A549 (cell line): ENCODE results near the gene PBX2. TPM values are rescaled to one million over a fixed set of nuclear protein-coding genes. Genes with fewer than 3 reads are reported as not detected.
A peak's percentile ranks its signal among the peaks of the same experiment; 100 is the strongest.

Experiments used
- ATAC-seq, 2 experiments: fragments of 200-7000 bp in 1 of 2; fragments of >200 bp in 1 of 2; cut with Nextera tagmentation in 1 of 2; cut with Tn5 transposase in 1 of 2; 3 replicates each; pipeline versions ENCODE4 v1.8.0 to v1.9.1; 2018 to 2020; ENCODE audit warnings: mild to moderate bottlenecking in 1 of 2, moderate library complexity in 1 of 2
- CTCF ChIA-PET: fragments of 300-600 bp; sonication (Branson Sonifier 250); formaldehyde crosslinking; extraction: SDS; loops from one replicate; lab custom pipeline; 2021; ENCODE audit warnings: antibody characterized with exemption, inconsistent platforms; lab: Yijun Ruan, JAX
- POLR2A ChIA-PET: fragments of 350-600 bp; formaldehyde crosslinking; extraction: SDS; loops from one replicate; lab custom pipeline; 2021; ENCODE audit warnings: antibody characterized with exemption, inconsistent platforms; lab: Yijun Ruan, JAX
- DNase-seq, 2 experiments: peaks; one replicate each; pipeline versions ENCODE4 v3.0.0 to v3.0.0-alpha.2; 2011 to 2016; ENCODE audit warnings: low read depth in 1 of 2, low spot score in 1 of 2
- FAIRE-seq: peaks from 2 replicates; lab custom pipeline; 2011; peaks lifted over from hg19 to GRCh38; lab: Jason Lieb, UNC
- H3K27ac ChIP-seq, 2 experiments: fragments of >200 bp; sonication (Bioruptor Twin); formaldehyde crosslinking; 3 replicates each; pipeline ENCODE4 v1.5.1; 2016 to 2017
- H3K4me1 ChIP-seq: fragments of >200 bp; sonication (Bioruptor Twin); formaldehyde crosslinking; 3 replicates; pipeline ENCODE4 v1.6.1; 2016
- H3K4me2 ChIP-seq: fragments of >200 bp; sonication (Bioruptor Twin); formaldehyde crosslinking; 3 replicates; pipeline ENCODE4 v1.6.1; 2016
- H3K4me3 ChIP-seq: fragments of >200 bp; sonication (Bioruptor Twin); formaldehyde crosslinking; 3 replicates; pipeline ENCODE4 v1.5.1; 2016
- H3K9me3 ChIP-seq: fragments of >200 bp; sonication (Bioruptor Twin); formaldehyde crosslinking; 3 replicates; pipeline ENCODE4 v1.6.1; 2016
- CBX8 ChIP-seq: fragments of 200-600 bp; sonication (generic); IDR thresholded peaks from 2 replicates; pipeline ENCODE4 v1.6.1; 2016
- CHD2 ChIP-seq: fragments of 150-350 bp; IDR thresholded peaks from 2 replicates; pipeline ENCODE4 v1.6.1; 2014; ENCODE audit warnings: low read length; ENCODE audit not compliant: partially characterized antibody
- HDAC2 ChIP-seq: fragments of 200-600 bp; sonication (generic); IDR thresholded peaks from 2 replicates; pipeline ENCODE4 v1.6.1; 2016
- HEYL ChIP-seq: fragments of 250-450 bp; sonication (Bioruptor Pico); IDR thresholded peaks from 2 replicates; pipeline ENCODE4 v1.8.0; 2021; ENCODE audit warnings: mild to moderate bottlenecking, moderate library complexity
- HOXB13 ChIP-seq: fragments of 250-450 bp; sonication (Bioruptor Pico); IDR thresholded peaks from 2 replicates; pipeline ENCODE4 v1.5.0; 2020; ENCODE audit warnings: low read depth, mild to moderate bottlenecking, moderate library complexity
- JUN ChIP-seq, 2 experiments: fragments of >200 bp; sonication (Bioruptor Twin); formaldehyde crosslinking; IDR thresholded peaks; 2 replicates in 1 of 2; 3 replicates in 1 of 2; pipeline ENCODE4 v1.6.1; 2016 to 2017
- KDM5A ChIP-seq: fragments of 200-600 bp; sonication (generic); IDR thresholded peaks from 2 replicates; pipeline ENCODE4 v1.6.1; 2016; ENCODE audit warnings: antibody characterized with exemption, mild to moderate bottlenecking
- POLR2A ChIP-seq: IDR thresholded peaks from 2 replicates; pipeline ENCODE4 v1.6.1; 2012; ENCODE audit warnings: mild to moderate bottlenecking, low read length
- RCOR1 ChIP-seq: fragments of 150-350 bp; IDR thresholded peaks from 2 replicates; pipeline ENCODE4 v1.6.1; 2014; ENCODE audit warnings: antibody characterized with exemption, low read length, low read depth
- ZFP36 ChIP-seq: fragments of 450-650 bp; IDR thresholded peaks from 2 replicates; pipeline ENCODE4 v1.6.1; 2014; ENCODE audit warnings: borderline replicate concordance; ENCODE audit not compliant: partially characterized antibody
- WGBS: methylation state at CpG from one replicate; pipeline ENCODE4 v1.1.6; 2017; ENCODE audit errors: missing lambda C conversion rate; 5-methylcytosine and 5-hydroxymethylcytosine counted together
- polyA plus RNA-seq, 4 experiments: library from polyadenylated mRNA; depleted of rRNA in 3 of 4; stranded (reverse); fragments of >200 nt; fragmentation: RNase III in 1 of 4; extraction: RNeasy Plus Mini Kit Qiagen cat#74134 plus additional on column Dnase treatment in 1 of 4; gene quantifications; 2 replicates in 3 of 4; 3 replicates in 1 of 4; pipeline ENCODE4 v1.2.3, GENCODE V29; 2011 to 2017
- TF ChIP-seq, protein P1 (sequence below): fragments of >200 bp; sonication (Bioruptor Twin); formaldehyde crosslinking; IDR thresholded peaks from 3 replicates; pipeline ENCODE4 v1.6.1; 2016
- TF ChIP-seq, protein P2 (sequence below): IDR thresholded peaks from 2 replicates; pipeline ENCODE4 v1.6.1; 2012
- TF ChIP-seq, protein P3 (sequence below): IDR thresholded peaks from 2 replicates; pipeline ENCODE4 v1.6.1; 2012; ENCODE audit warnings: low read depth, borderline replicate concordance
- TF ChIP-seq, protein P4 (sequence below): fragments of 450-650 bp; IDR thresholded peaks from 2 replicates; pipeline ENCODE4 v1.6.1; 2014; ENCODE audit warnings: antibody characterized with exemption
- TF ChIP-seq, protein P5 (sequence below): fragments of >200 bp; sonication (Bioruptor Twin); formaldehyde crosslinking; IDR thresholded peaks from 3 replicates; pipeline ENCODE4 v1.5.1; 2016
- TF ChIP-seq, protein P6 (sequence below): fragments of >200 bp; sonication (Bioruptor Twin); formaldehyde crosslinking; IDR thresholded peaks from 2 replicates; pipeline ENCODE4 v1.6.1; 2016

Gene PBX2
- polyA plus RNA-seq, 2 of the 4 experiments (the other 2 are of a cell fraction), result 27.0 to 30.8 TPM

DNA sequence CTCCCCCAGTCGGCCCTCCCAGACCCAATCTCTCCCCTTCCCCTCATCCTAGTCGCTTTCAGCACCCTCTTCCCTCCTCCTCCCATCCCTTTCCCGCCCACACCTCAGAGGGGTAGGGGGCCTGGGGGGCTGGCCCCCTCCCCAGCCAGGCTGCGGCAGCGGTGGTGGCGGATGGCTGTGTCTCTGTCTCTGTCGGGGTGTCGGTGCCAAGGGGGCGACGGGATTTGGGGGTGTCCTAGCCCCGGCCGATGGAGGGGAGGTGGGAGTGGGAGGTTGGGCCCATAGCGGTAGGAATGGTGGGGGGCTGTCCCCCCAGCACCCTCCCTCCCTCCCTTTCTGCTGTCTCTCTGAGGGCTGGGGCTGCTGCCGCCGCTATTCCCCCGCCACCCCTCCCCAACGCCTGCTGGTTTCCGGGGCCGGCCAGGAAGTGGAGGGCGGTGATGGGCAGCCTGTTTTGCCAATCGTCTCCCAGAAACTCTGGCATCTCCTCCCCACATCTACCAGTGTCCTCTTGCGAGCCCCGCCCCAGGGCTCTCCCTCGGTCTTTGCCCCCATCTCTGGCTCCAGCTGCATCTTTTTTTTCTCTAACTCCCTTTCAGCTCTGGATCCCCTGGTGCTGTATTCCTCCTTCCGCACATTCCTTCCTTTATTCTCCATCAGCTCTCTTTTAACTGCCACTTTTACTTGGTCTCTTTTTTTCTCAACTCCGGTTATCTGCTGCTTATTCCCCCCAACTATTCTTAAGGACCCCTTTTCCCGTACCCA is 14.1 kb downstream of the PBX2 start, which contains the start of gene AGPAT1:
Gene AGPAT1 (minus strand): TSS at position 374 of the 765 bp plus-strand sequence. CDS start 4,588 bp downstream, outside the sequence.
- peak; percentile 71 to 79 for ATAC-seq
- peak; percentile 90 to 93 for DNase-seq
- Histone ChIP-seq H3K4me3 (peak within 1 kb of the TSS; percentile 100), H3K4me2 (peak within 1 kb of the TSS; percentile 93), H3K4me1 (peaks cover 20% of the 10 kb centered on the region), H3K9me3 (no peaks in the 10 kb centered on the region), H3K27ac (peak within 1 kb of the TSS; percentile 97 to 99)
- TF ChIP-seq POLR2A (peak; percentile 40), CHD2 (no peak), JUN (IDR thresholded peaks at IDR 0.05) (peak; percentile 32 to 56; a peak in 1 of 5 replicates), ZFP36 (no peak), HEYL (CRISPR knock-in tag) (no peak)
- TF ChIP-seq, protein P1, sequence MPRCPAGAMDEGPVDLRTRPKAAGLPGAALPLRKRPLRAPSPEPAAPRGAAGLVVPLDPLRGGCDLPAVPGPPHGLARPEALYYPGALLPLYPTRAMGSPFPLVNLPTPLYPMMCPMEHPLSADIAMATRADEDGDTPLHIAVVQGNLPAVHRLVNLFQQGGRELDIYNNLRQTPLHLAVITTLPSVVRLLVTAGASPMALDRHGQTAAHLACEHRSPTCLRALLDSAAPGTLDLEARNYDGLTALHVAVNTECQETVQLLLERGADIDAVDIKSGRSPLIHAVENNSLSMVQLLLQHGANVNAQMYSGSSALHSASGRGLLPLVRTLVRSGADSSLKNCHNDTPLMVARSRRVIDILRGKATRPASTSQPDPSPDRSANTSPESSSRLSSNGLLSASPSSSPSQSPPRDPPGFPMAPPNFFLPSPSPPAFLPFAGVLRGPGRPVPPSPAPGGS, result peak; percentile 37; the same call in 1 of the 3 replicates
- TF ChIP-seq, protein P2, sequence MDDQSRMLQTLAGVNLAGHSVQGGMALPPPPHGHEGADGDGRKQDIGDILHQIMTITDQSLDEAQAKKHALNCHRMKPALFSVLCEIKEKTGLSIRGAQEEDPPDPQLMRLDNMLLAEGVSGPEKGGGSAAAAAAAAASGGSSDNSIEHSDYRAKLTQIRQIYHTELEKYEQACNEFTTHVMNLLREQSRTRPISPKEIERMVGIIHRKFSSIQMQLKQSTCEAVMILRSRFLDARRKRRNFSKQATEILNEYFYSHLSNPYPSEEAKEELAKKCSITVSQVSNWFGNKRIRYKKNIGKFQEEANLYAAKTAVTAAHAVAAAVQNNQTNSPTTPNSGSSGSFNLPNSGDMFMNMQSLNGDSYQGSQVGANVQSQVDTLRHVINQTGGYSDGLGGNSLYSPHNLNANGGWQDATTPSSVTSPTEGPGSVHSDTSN, result peak; percentile 96
- POLR2A ChIA-PET, result interaction anchor here (0.5 to 2.5 kb wide), 4 partner anchors 20 to 269 kb away, joined by 3 to 24 read pairs (median 7); partner anchors contain the start of gene ATF6B
- CTCF ChIA-PET, result interaction anchor here (1.1 to 1.4 kb wide), 2 partner anchors 21 to 57 kb away, joined by 3 read pairs; no protein-coding TSS in a partner anchor
- WGBS, result 8% methylated on average over 10 of the region's 27 CpGs
- no peak for FAIRE-seq

DNA sequence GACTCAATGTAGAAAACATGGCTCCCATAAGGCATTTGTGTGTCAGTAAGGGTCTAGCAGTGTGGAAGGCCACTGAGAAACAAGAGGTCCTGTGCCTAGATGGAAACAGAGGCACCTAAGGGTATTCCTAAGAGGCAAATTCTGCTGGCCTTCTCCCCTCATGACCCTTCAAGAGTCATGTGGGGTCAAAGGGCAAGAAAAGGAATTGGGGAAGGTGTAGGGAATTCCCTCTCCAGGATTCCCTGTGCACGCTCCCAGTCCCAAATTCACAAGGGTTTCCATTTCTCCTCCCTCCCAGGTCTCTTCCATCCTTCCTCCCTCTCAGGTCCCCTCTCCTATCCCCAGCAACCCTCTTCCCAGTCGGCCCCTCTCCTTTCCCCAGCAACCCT is 14.7 kb downstream of the PBX2 start:
- Histone ChIP-seq H3K9me3 (no peaks in the 10 kb centered on the region), H3K27ac (peak overlapping the region; percentile 97 to 99), H3K4me1 (peaks cover 20% of the 10 kb centered on the region), H3K4me2 (peak overlapping the region; percentile 93), H3K4me3 (peak overlapping the region; percentile 100)
- 0% methylated on average over 2 of the region's 2 CpGs for WGBS
- DNase-seq (no peak), ATAC-seq (no peak), FAIRE-seq (no peak)
- ChIA-PET CTCF (no interaction called here), POLR2A (no interaction called here)
- TF ChIP-seq, protein P3, sequence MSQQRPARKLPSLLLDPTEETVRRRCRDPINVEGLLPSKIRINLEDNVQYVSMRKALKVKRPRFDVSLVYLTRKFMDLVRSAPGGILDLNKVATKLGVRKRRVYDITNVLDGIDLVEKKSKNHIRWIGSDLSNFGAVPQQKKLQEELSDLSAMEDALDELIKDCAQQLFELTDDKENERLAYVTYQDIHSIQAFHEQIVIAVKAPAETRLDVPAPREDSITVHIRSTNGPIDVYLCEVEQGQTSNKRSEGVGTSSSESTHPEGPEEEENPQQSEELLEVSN, result no peak
- no peak for TF ChIP-seq CBX8
- TF ChIP-seq, protein P4, sequence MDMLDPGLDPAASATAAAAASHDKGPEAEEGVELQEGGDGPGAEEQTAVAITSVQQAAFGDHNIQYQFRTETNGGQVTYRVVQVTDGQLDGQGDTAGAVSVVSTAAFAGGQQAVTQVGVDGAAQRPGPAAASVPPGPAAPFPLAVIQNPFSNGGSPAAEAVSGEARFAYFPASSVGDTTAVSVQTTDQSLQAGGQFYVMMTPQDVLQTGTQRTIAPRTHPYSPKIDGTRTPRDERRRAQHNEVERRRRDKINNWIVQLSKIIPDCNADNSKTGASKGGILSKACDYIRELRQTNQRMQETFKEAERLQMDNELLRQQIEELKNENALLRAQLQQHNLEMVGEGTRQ, result no peak
- TF ChIP-seq, protein P5, sequence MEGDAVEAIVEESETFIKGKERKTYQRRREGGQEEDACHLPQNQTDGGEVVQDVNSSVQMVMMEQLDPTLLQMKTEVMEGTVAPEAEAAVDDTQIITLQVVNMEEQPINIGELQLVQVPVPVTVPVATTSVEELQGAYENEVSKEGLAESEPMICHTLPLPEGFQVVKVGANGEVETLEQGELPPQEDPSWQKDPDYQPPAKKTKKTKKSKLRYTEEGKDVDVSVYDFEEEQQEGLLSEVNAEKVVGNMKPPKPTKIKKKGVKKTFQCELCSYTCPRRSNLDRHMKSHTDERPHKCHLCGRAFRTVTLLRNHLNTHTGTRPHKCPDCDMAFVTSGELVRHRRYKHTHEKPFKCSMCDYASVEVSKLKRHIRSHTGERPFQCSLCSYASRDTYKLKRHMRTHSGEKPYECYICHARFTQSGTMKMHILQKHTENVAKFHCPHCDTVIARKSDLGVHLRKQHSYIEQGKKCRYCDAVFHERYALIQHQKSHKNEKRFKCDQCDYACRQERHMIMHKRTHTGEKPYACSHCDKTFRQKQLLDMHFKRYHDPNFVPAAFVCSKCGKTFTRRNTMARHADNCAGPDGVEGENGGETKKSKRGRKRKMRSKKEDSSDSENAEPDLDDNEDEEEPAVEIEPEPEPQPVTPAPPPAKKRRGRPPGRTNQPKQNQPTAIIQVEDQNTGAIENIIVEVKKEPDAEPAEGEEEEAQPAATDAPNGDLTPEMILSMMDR, result no peak
- TF ChIP-seq RCOR1, result no peak
- TF ChIP-seq HDAC2, result no peak

DNA sequence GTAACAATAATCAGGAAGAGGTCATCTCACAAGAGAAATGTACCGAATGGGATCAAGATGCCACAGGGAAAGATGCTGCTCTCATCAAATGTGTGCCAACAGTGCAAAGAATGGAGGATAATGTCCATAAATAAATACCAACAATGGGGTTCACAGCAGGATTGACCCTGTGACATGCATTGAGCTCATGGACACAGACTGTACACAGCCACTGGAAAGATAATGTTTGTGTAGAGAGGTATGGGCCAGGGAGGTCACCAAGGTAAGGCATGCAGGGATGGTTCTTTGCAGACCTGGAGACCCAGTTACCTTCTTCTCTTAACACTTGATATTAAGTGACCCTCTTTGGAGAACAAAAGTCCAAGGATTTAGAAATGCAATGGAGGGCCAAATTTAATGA is 15.6 kb downstream of the PBX2 start:
- Histone ChIP-seq H3K4me3 (no peak overlapping the region), H3K4me1 (peaks cover 19% of the 10 kb centered on the region), H3K4me2 (peak overlapping the region; percentile 93)
- POLR2A ChIA-PET, result no interaction called here
- CTCF ChIA-PET, result interaction anchor here (0.5 to 2.3 kb wide), 3 partner anchors 21 to 616 kb away, joined by 3 to 8 read pairs (median 3); no protein-coding TSS in a partner anchor
- DNase-seq (no peak), FAIRE-seq (no peak)
- TF ChIP-seq, protein P6, sequence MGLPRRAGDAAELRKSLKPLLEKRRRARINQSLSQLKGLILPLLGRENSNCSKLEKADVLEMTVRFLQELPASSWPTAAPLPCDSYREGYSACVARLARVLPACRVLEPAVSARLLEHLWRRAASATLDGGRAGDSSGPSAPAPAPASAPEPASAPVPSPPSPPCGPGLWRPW, result no peak
- TF ChIP-seq KDM5A (no peak), HOXB13 (no peak)
- TF ChIP-seq, all 56 proteins: peak for 0
- no peak for ATAC-seq
- 94% methylated on average over 1 of the region's 1 CpG for WGBS
- H3K27ac ChIP-seq, result no peak overlapping the region
- no peaks in the 10 kb centered on the region for H3K9me3 ChIP-seq
